Stimulated activated naive CD8-positive, alpha-beta T cell treated with anti-CD3 and anti-CD28 coated beads, Interleukin-15, Interleukin-2, amounts not matched to agents 100 ng/mL and 50 ng/mL, for 24 hours (primary cell): ENCODE data around the gene LYRM1.

Source experiments
- H3K27ac Mint-ChIP-seq: one replicate; pipeline ENCODE4 v1.8.0; 2021; ENCODE audit warnings: mild to moderate bottlenecking, mixed read lengths
- H3K27me3 Mint-ChIP-seq: one replicate; pipeline ENCODE4 v1.8.0; 2021; ENCODE audit warnings: mixed read lengths
- H3K36me3 Mint-ChIP-seq: one replicate; pipeline ENCODE4 v1.8.0; 2021; ENCODE audit warnings: low read depth, mixed read lengths
- H3K4me1 Mint-ChIP-seq: one replicate; pipeline ENCODE4 v1.8.0; 2021; ENCODE audit warnings: low read depth, mixed read lengths
- H3K4me3 Mint-ChIP-seq: one replicate; pipeline ENCODE4 v1.8.0; 2021; ENCODE audit warnings: mild to moderate bottlenecking, mixed read lengths
- H3K9me3 Mint-ChIP-seq: one replicate; pipeline ENCODE4 v1.8.0; 2021; ENCODE audit warnings: mixed read lengths

Gene LYRM1

GRCh38 chr16:20866145-20866772, 34.3 kb upstream of the LYRM1 start:
- Mint-ChIP-seq H3K4me1 (peaks cover 31% of the 10 kb centered on the region), H3K9me3 (no peaks in the 10 kb centered on the region), H3K27ac (peak overlapping the region; percentile 23), H3K4me3 (no peak overlapping the region), H3K27me3 (no peaks in the 10 kb centered on the region), H3K36me3 (peaks cover 25% of the 10 kb centered on the region)

GRCh38 chr16:20866801-20867200, 33.8 kb upstream of the LYRM1 start:
- no peaks in the 10 kb centered on the region for H3K27me3 Mint-ChIP-seq
- H3K9me3 Mint-ChIP-seq: no peaks in the 10 kb centered on the region
- H3K36me3 Mint-ChIP-seq: peaks cover 26% of the 10 kb centered on the region
- no peak overlapping the region for H3K4me3 Mint-ChIP-seq
- H3K27ac Mint-ChIP-seq: no peak overlapping the region
- peaks cover 34% of the 10 kb centered on the region for H3K4me1 Mint-ChIP-seq

- Mint-ChIP-seq H3K27ac (no peak overlapping the region), H3K4me3 (no peak overlapping the region), H3K4me1 (peaks cover 42% of the 10 kb centered on the region), H3K36me3 (peaks cover 24% of the 10 kb centered on the region), H3K9me3 (no peaks in the 10 kb centered on the region), H3K27me3 (no peaks in the 10 kb centered on the region)
Measured at GRCh38 chr16:20867585-20867984, 33.0 kb upstream of the LYRM1 start.

- H3K27ac Mint-ChIP-seq: no peak overlapping the region
- no peak overlapping the region for H3K4me3 Mint-ChIP-seq
- H3K36me3 Mint-ChIP-seq: peaks cover 22% of the 10 kb centered on the region
- no peaks in the 10 kb centered on the region for H3K27me3 Mint-ChIP-seq
- no peaks in the 10 kb centered on the region for H3K9me3 Mint-ChIP-seq
- H3K4me1 Mint-ChIP-seq: peaks cover 52% of the 10 kb centered on the region
Measured at GRCh38 chr16:20868890-20869289, 31.7 kb upstream of the LYRM1 start.

GRCh38 chr16:20870122-20870820, 30.3 kb upstream of the LYRM1 start:
- no peak overlapping the region for H3K27ac Mint-ChIP-seq
- H3K27me3 Mint-ChIP-seq: no peaks in the 10 kb centered on the region
- peaks cover 58% of the 10 kb centered on the region for H3K4me1 Mint-ChIP-seq
- H3K36me3 Mint-ChIP-seq: peaks cover 22% of the 10 kb centered on the region
- H3K4me3 Mint-ChIP-seq: no peak overlapping the region
- no peaks in the 10 kb centered on the region for H3K9me3 Mint-ChIP-seq

- Mint-ChIP-seq H3K27ac (no peak overlapping the region), H3K36me3 (peaks cover 25% of the 10 kb centered on the region), H3K9me3 (no peaks in the 10 kb centered on the region), H3K4me1 (peaks cover 52% of the 10 kb centered on the region), H3K27me3 (no peaks in the 10 kb centered on the region), H3K4me3 (no peak overlapping the region)
Measured at GRCh38 chr16:20871258-20871657, 29.3 kb upstream of the LYRM1 start.

GRCh38 chr16:20871941-20872815, 28.4 kb upstream of the LYRM1 start:
- Mint-ChIP-seq H3K27me3 (no peaks in the 10 kb centered on the region), H3K4me1 (peaks cover 43% of the 10 kb centered on the region), H3K27ac (peak overlapping the region; percentile 11), H3K4me3 (no peak overlapping the region), H3K36me3 (peaks cover 22% of the 10 kb centered on the region), H3K9me3 (peaks cover 4% of the 10 kb centered on the region)

GRCh38 chr16:20873331-20873730, 27.2 kb upstream of the LYRM1 start:
- H3K27ac Mint-ChIP-seq: no peak overlapping the region
- H3K4me3 Mint-ChIP-seq: no peak overlapping the region
- H3K9me3 Mint-ChIP-seq: peaks cover 4% of the 10 kb centered on the region
- no peaks in the 10 kb centered on the region for H3K27me3 Mint-ChIP-seq
- peaks cover 23% of the 10 kb centered on the region for H3K36me3 Mint-ChIP-seq
- peaks cover 45% of the 10 kb centered on the region for H3K4me1 Mint-ChIP-seq

- Mint-ChIP-seq H3K36me3 (peaks cover 25% of the 10 kb centered on the region), H3K27ac (peak overlapping the region; percentile 67), H3K27me3 (no peaks in the 10 kb centered on the region), H3K4me3 (peak overlapping the region; percentile 52), H3K9me3 (peaks cover 4% of the 10 kb centered on the region), H3K4me1 (peaks cover 53% of the 10 kb centered on the region)
Measured at GRCh38 chr16:20874088-20874581, 26.4 kb upstream of the LYRM1 start.

- Mint-ChIP-seq H3K36me3 (peaks cover 25% of the 10 kb centered on the region), H3K4me1 (peaks cover 63% of the 10 kb centered on the region), H3K9me3 (peaks cover 4% of the 10 kb centered on the region), H3K4me3 (peak overlapping the region; percentile 26), H3K27me3 (no peaks in the 10 kb centered on the region), H3K27ac (no peak overlapping the region)
Measured at GRCh38 chr16:20875355-20875650, 25.3 kb upstream of the LYRM1 start.

GRCh38 chr16:20878682-20879147, 21.9 kb upstream of the LYRM1 start:
- peak overlapping the region; percentile 5 for H3K4me3 Mint-ChIP-seq
- peaks cover 55% of the 10 kb centered on the region for H3K4me1 Mint-ChIP-seq
- H3K36me3 Mint-ChIP-seq: peaks cover 17% of the 10 kb centered on the region
- H3K9me3 Mint-ChIP-seq: peaks cover 4% of the 10 kb centered on the region
- no peaks in the 10 kb centered on the region for H3K27me3 Mint-ChIP-seq
- peak overlapping the region; percentile 40 for H3K27ac Mint-ChIP-seq

- peaks cover 4% of the 10 kb centered on the region for H3K9me3 Mint-ChIP-seq
- no peaks in the 10 kb centered on the region for H3K27me3 Mint-ChIP-seq
- peaks cover 22% of the 10 kb centered on the region for H3K36me3 Mint-ChIP-seq
- H3K4me3 Mint-ChIP-seq: peak overlapping the region; percentile 3
- H3K27ac Mint-ChIP-seq: peak overlapping the region; percentile 57
- peaks cover 55% of the 10 kb centered on the region for H3K4me1 Mint-ChIP-seq
Measured at GRCh38 chr16:20879175-20880040, 21.2 kb upstream of the LYRM1 start.

GRCh38 chr16:20880867-20881502, 19.6 kb upstream of the LYRM1 start:
- Mint-ChIP-seq H3K4me1 (peaks cover 54% of the 10 kb centered on the region), H3K36me3 (peaks cover 24% of the 10 kb centered on the region), H3K27me3 (no peaks in the 10 kb centered on the region), H3K27ac (no peak overlapping the region), H3K9me3 (peaks cover 4% of the 10 kb centered on the region), H3K4me3 (no peak overlapping the region)

GRCh38 chr16:20881503-20881878, 19.1 kb upstream of the LYRM1 start:
- H3K4me1 Mint-ChIP-seq: peaks cover 56% of the 10 kb centered on the region
- H3K27me3 Mint-ChIP-seq: no peaks in the 10 kb centered on the region
- H3K27ac Mint-ChIP-seq: no peak overlapping the region
- no peak overlapping the region for H3K4me3 Mint-ChIP-seq
- peaks cover 3% of the 10 kb centered on the region for H3K9me3 Mint-ChIP-seq
- H3K36me3 Mint-ChIP-seq: peaks cover 23% of the 10 kb centered on the region
